ENCODE data around the gene IFT52. TPM values are rescaled to one million over a fixed set of nuclear protein-coding genes. Genes with fewer than 3 reads are reported as not detected.
A peak's percentile ranks its signal among the peaks of the same experiment; 100 is the strongest.
"Not testable (repeated sequence)": the region's sequence is repeated elsewhere in the genome, so short reads cannot be mapped to it uniquely, and the experiment has no call there.

IFT52 gene
- polyA plus RNA-seq, 12 donors, result 21.9 to 42.7 (median 30.4) TPM; not detected in 2

- no peak for DNase-seq
Observed at GRCh38 chr20:43564993-43565757, 25.6 kb upstream of the IFT52 start.

- DNase-seq, result no peak
Observed at GRCh38 chr20:43565758-43566104, 25.0 kb upstream of the IFT52 start.

- no peak for DNase-seq
Observed at GRCh38 chr20:43567477-43567876, 23.3 kb upstream of the IFT52 start.

GRCh38 chr20:43568706-43569105 is 22.0 kb upstream of the IFT52 start:
- no peak for DNase-seq

- DNase-seq, result no peak
Observed at GRCh38 chr20:43569282-43569681, 21.5 kb upstream of the IFT52 start.

GRCh38 chr20:43570496-43570895 is 20.2 kb upstream of the IFT52 start:
- no peak for DNase-seq

GRCh38 chr20:43571310-43571709 is 19.4 kb upstream of the IFT52 start:
- DNase-seq, result no peak

GRCh38 chr20:43571771-43572170 is 19.0 kb upstream of the IFT52 start:
- DNase-seq, result no peak

- no peak for DNase-seq
Observed at GRCh38 chr20:43572891-43573290, 17.8 kb upstream of the IFT52 start.

GRCh38 chr20:43576108-43576507 is 14.6 kb upstream of the IFT52 start:
- no peak for DNase-seq

GRCh38 chr20:43579861-43580793 is 10.6 kb upstream of the IFT52 start:
- no peak for DNase-seq

GRCh38 chr20:43583133-43583864 is 7.4 kb upstream of the IFT52 start:
- DNase-seq, result no peak

- DNase-seq, result peak; percentile 7
Observed at GRCh38 chr20:43583982-43584432, 6.7 kb upstream of the IFT52 start.

- DNase-seq, result no peak
Observed at GRCh38 chr20:43584448-43585136, 6.1 kb upstream of the IFT52 start.

- DNase-seq, result no peak
Observed at GRCh38 chr20:43586641-43587040, 4.1 kb upstream of the IFT52 start.

- not testable (repeated sequence) for DNase-seq
Observed at GRCh38 chr20:43588526-43588925, 2.2 kb upstream of the IFT52 start.

- no peak for DNase-seq
Observed at GRCh38 chr20:43590036-43590391, 723 bp upstream of the IFT52 start.

GRCh38 chr20:43601960-43602359 is 11.2 kb downstream of the IFT52 start:
- not testable (repeated sequence) for DNase-seq

- no peak for DNase-seq
Observed at GRCh38 chr20:43603124-43603523, 12.4 kb downstream of the IFT52 start.

GRCh38 chr20:43605715-43606114 is 15.0 kb downstream of the IFT52 start:
- no peak for DNase-seq

- DNase-seq, result not testable (repeated sequence)
Observed at GRCh38 chr20:43607278-43607677, 16.5 kb downstream of the IFT52 start.

GRCh38 chr20:43631598-43631997 is 40.9 kb downstream of the IFT52 start:
- no peak for DNase-seq

Measured in muscle of arm (tissue), 12 donors.